Stimulated activated naive CD4-positive, alpha-beta T cell (primary cell): ENCODE data around the gene PRR5L.
"Not testable (repeated sequence)": the region's sequence is repeated elsewhere in the genome, so short reads cannot be mapped to it uniquely, and the experiment has no call there.

Source experiments
- DNase-seq, 6 experiments: peaks; one replicate each; lab custom pipeline; 2025; lab: John Stamatoyannopoulos, UW

The PRR5L gene

DNA sequence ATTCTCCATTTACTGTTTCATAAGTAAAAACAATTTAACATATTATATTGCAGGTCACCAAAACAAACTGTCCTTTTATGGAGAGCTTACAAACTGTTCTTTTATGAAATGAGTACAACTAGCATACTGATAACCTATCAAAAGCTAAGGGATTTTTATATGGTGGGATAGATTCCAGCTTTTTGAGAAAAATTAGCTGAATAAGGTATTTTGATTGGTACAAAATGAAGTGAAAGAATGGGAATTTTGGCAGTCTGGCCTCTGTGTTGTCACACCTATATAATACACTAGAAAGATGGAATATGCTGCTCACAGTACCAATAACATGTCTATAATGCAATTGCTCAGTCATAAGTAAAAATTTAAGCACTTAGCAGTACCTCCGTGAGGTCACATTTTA is 202.6 kb downstream of the PRR5L start:
- DNase-seq: no peak

DNA sequence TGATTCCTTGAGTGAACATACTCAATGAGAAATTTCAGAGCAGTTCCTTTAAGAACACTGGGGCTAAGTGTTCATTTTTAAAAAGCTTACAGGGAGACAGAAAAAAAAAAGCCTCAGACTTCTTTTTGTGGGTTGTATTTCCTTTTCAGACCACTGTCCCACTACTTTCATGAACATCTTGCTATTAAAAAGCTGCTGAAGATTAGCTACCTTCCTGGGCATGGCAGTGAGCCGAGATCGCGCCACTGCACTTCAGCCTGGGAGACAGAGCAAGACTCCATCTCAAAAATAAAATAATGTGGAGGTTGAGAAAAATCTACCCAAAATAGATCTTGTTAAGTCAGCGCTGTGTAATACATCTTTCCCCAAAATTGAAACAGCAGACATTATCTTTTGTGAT is 203.2 kb downstream of the PRR5L start:
- DNase-seq: no peak

DNA sequence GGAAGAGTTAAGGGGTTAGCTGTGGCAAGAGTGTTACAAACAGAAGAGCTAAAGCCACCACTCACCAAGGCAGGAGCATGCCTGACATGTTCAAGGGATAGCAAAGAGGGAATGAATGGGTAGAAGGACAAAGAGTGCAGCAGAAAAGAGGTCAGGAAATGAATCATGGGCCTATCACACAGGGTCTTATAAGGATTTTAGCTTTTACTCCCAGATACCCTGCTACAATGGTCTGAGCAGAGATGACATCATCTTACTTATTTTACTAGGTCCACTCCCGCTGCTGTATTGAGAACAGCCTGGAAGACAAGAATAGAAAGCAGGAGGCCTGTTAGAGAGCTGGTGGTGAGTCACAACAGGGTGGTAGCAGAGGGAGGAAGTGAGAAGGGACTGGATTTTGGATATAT is 204.2 kb downstream of the PRR5L start:
- no peak for DNase-seq

DNA sequence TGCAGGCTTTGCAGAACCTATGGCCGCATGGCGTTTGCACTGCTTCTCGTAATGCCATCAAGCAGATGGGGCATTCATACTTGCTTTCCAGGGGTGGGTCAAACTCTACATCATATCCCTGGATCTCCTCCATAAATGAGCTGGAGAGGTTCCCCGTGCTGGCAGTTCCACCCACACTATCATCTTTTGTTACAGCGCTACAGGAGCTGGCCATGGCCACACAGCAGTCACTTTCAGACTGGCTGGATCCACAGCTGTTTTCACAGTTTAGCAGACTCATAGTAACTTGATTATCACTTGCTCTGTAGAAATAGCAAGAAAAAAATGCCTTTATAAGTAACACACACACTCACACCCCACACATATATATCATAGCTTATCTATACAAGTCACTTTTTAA is 205.1 kb downstream of the PRR5L start:
- no peak for DNase-seq

DNA sequence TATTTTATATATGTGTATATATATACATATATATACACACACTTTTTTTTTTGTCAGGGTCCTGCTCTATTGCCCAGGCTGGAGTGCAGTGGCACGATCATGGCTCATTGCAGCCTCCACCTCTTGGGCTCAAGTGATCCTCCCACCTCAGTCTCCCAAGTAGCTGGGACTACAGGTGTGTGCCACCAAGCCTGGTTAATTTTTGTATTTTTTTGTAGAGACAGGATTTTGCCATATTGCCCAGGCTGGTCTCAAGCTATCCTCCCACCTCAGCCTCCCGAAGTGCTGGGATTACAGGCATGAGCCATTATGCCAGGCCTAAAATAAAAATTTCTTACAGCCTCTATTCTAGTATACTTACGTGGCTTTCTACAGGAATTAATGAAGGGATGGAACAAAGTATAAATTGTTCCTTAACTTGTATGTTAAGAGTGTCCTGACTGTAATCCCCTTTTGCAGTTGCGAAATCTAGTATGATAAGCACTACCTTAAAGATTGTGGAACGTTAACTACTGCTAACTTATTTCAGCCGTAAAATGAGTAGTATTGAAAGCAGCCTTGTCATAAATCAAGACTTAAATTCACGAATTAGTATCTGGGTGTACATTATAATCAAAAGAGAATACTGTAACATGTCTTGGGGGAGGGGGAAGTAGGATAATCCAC is 211.9 kb downstream of the PRR5L start:
- DNase-seq: no peak

DNA sequence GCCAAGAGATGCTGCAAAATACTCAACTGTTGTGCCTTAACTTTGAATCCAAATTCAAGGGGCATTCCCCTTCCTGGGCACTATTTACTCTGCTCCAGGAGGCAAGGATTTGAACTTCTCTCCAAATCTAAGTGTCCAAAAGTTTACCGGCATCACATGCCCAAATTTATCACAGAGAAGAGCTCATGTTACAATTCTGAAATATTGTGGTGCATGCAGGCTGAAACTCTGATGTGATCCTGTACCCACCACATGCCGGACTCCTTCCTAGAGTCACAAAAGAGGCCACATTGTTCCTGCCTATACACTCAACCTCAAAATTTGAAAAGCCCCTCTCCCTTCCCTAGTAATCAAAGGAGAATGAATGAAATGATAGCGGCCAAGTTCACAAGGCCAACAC is 212.7 kb downstream of the PRR5L start:
- DNase-seq: no peak

DNA sequence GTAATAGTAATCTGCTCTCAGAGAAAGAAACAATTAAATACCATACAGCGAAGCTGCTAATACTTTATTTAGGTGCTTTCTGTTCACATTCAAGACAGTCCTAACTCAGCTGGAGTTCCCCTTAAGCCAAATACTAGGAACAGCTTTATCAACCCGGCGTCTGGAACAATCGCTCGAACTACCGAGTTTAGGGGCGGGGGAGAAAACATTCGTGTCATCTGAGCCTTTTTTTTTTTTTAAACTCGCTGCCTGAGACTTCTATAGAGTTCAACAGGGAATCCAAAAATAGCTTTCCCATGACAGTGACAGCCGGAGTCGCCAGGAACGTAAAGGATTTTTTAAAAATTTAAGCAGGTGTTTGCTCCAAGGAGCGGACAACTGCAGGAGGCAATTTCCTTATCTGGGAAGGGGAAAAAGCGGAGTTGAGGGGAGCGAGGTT is 213.1 kb downstream of the PRR5L start:
- peak in 4 of 6 experiments; percentile 11 to 49 (median 26) for DNase-seq

DNA sequence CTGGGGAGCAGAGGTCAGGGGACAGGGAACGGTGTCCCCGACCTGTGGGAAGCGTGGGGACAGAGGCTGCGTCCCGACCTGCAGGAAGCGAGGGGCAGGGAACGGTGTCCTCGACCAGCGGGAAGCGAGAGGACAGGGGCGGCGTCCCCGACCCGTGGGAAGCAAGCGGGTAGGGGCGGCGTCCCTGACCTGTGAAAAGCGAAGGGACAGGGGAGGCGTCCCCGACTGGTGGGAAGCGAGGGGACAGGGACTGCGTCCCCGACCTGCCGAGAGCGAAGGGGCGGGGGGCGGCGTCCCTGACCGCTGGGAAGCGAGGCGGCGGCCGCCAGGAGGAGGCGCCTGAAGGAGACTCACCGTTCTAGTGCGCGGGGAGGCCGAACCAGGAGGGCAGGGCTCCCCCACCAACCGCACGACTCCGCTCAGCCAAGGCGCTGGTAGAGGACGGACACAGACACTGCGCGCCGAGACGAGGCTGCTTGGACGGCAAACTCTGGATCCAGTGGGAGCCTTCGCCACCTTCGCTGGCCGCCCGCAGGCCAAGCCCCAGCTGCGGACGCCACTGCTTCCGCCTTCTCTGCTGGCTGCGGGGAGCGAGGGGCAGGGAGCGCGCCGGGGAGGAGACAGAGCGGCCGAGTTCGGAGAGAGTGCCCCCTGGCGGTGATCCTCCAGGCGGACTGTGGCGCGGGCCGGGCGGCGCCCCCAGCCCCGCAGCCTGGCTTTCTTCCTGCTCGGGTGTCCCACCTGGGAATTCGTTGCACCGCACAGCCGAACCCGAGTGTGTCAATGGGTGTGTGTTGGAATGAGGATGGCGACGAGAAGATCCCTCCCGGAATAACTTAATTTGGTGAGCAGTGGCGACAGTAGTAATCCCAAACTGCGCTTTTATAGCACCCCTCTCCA is 213.9 kb downstream of the PRR5L start, which contains the start of gene TRAF6:
TRAF6 (minus strand) TSS at position 579 of the 900 bp plus-strand sequence. CDS start 8,757 bp downstream, outside the sequence.
- DNase-seq: peak; percentile 73 to 90 (median 81)

DNA sequence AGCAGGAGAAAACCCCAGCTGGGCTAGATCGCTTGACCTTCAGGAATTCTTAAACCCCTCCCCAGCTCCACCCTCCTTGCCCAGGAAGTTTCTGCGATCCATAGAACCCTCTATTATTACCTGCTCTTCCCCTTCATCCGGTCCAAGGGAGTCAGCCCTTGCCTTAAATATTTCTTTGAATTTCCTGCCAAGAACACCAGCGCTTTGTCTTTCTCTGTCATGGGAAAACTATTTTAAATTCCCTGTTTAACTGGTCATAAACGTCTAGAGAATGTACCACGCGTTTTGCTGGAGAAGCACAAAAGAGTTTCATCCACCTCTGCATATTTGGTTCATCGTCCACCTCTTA is 214.5 kb downstream of the PRR5L start:
- DNase-seq: no peak

DNA sequence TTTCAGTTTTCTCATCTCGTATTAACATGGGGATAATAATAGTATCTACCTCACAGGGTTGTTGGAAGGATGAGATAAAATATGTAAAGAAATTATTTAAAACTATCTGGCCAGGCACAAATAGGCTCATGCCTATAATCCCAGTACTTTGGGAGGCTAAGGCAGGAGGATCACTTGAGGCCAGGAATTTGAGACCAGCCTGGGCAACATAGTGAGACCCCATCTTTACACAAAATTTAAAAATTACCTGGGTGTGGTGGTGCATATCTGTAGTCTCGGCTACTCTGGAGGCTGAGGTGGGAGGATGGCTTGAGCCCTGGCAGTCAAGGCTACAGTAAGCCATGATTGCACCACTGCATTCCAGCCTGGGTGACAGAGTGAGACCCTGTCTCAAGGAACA is 215.0 kb downstream of the PRR5L start:
- DNase-seq: not testable (repeated sequence)

DNA sequence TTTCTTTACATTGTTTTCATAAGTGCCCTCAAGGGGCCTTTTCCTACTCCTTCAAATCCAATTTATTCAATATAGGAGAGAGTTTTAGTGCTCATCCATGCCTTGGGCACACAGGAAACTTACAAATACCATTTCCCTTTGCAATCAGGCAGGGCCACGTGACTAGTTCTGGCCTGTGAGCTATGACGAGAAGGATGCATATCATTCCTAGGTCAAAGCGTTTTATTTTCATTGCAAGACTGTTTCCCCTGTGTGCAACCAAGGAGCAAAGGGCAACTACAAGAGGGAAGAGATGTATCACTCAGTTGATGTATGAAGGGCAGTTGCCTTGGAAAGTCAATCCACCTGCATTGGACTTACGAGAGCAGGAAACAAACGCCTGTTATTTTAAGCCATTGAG is 215.9 kb downstream of the PRR5L start:
- no peak for DNase-seq

DNA sequence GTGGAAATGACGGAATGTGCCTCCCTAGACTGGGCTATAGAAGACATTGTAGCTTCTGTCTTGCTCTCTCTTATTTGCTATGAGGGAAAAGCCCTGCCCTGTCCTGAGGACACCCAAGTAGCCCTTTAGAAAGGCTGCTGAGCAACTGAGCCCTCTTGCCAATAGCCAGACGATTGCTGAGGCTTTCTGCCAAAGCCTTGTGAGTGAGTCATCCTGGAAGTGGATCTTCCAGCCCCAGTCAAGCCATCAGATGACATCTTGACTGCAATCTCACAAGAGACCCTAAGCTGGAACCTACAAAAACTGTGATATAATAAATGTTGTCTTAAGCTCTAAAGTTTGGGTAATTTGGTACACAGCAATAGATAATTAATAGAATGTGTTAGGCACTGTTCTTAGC is 217.9 kb downstream of the PRR5L start:
- no peak for DNase-seq
